GM21825 (cell line): ENCODE measurements around the gene SLC7A11.

Source experiments
- ATAC-seq: cut with Tn5 transposase; IDR thresholded peaks from one replicate; pipeline ENCODE4 v1.9.1; 2021; ENCODE audit warnings: mild to moderate bottlenecking, moderate library complexity; ENCODE audit not compliant: unreplicated experiment

Gene SLC7A11

GRCh38 chr4:138242076-138242833 lies at the start of gene SLC7A11:
TSS of gene SLC7A11 (minus strand) at chr4:138242349. CDS start at chr4:138242069, 280 bp downstream.
- peak; percentile 98 for ATAC-seq

- no peak for ATAC-seq
Observed at GRCh38 chr4:138291431-138291830, 49.3 kb upstream of the SLC7A11 start.

GRCh38 chr4:138290805-138291204 lies 48.7 kb upstream of the SLC7A11 start:
- ATAC-seq, result no peak

- ATAC-seq, result no peak
Observed at GRCh38 chr4:138279286-138279685, 37.1 kb upstream of the SLC7A11 start.

- no peak for ATAC-seq
Observed at GRCh38 chr4:138277133-138277532, 35.0 kb upstream of the SLC7A11 start.

GRCh38 chr4:138275963-138276621 lies 33.9 kb upstream of the SLC7A11 start:
- ATAC-seq, result no peak

- ATAC-seq, result no peak
Observed at GRCh38 chr4:138275216-138275615, 33.1 kb upstream of the SLC7A11 start.

- no peak for ATAC-seq
Observed at GRCh38 chr4:138269175-138269574, 27.0 kb upstream of the SLC7A11 start.

- ATAC-seq, result no peak
Observed at GRCh38 chr4:138267835-138268234, 25.7 kb upstream of the SLC7A11 start.

- ATAC-seq, result no peak
Observed at GRCh38 chr4:138266948-138267347, 24.8 kb upstream of the SLC7A11 start.

- ATAC-seq, result no peak
Observed at GRCh38 chr4:138263247-138263816, 21.2 kb upstream of the SLC7A11 start.

GRCh38 chr4:138262469-138262868 lies 20.3 kb upstream of the SLC7A11 start:
- no peak for ATAC-seq

- no peak for ATAC-seq
Observed at GRCh38 chr4:138262030-138262429, 19.9 kb upstream of the SLC7A11 start.

GRCh38 chr4:138259824-138260223 lies 17.7 kb upstream of the SLC7A11 start:
- no peak for ATAC-seq

- ATAC-seq, result no peak
Observed at GRCh38 chr4:138259271-138259670, 17.1 kb upstream of the SLC7A11 start.

- ATAC-seq, result no peak
Observed at GRCh38 chr4:138256608-138257007, 14.5 kb upstream of the SLC7A11 start.

GRCh38 chr4:138255917-138256597 lies 13.9 kb upstream of the SLC7A11 start:
- ATAC-seq, result no peak

GRCh38 chr4:138252551-138252950 lies 10.4 kb upstream of the SLC7A11 start:
- ATAC-seq, result no peak

- ATAC-seq, result no peak
Observed at GRCh38 chr4:138251938-138252337, 9.8 kb upstream of the SLC7A11 start.

- ATAC-seq, result no peak
Observed at GRCh38 chr4:138249132-138249531, 7.0 kb upstream of the SLC7A11 start.

GRCh38 chr4:138248058-138248457 lies 5.9 kb upstream of the SLC7A11 start:
- ATAC-seq, result no peak
